ENCODE results near the gene GUCD1.

DNA sequence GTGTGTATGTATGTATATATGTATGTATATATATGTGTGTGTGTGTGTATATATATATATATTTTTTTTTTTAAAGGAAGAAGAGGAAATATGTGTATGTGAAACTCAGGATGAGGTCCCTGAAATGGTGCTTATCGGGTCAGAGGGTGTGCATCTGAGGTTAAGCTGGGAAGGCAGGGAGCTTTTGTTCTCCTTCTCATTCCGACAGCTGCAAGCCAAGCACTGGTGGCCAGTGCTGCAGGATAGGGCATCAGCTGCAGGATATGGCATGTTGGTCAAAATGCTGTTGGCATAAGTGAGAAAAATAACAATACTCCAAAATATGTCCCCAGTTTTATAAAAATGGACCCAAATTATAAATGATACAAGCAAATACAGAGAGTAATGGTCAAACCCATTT lies 8.3 kb upstream of the GUCD1 start:
- TF ChIP-seq, protein P1, sequence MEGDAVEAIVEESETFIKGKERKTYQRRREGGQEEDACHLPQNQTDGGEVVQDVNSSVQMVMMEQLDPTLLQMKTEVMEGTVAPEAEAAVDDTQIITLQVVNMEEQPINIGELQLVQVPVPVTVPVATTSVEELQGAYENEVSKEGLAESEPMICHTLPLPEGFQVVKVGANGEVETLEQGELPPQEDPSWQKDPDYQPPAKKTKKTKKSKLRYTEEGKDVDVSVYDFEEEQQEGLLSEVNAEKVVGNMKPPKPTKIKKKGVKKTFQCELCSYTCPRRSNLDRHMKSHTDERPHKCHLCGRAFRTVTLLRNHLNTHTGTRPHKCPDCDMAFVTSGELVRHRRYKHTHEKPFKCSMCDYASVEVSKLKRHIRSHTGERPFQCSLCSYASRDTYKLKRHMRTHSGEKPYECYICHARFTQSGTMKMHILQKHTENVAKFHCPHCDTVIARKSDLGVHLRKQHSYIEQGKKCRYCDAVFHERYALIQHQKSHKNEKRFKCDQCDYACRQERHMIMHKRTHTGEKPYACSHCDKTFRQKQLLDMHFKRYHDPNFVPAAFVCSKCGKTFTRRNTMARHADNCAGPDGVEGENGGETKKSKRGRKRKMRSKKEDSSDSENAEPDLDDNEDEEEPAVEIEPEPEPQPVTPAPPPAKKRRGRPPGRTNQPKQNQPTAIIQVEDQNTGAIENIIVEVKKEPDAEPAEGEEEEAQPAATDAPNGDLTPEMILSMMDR (conservative IDR thresholded peaks at IDR 0.05; ENCODE audit: low read length), result no peak
- no peak for TF ChIP-seq EZH2phosphoT487 (IDR thresholded peaks at IDR 0.05; ENCODE audit: borderline replicate concordance, low read depth, low read length)

Measured in OCI-LY7 (cell line).